ENCODE measurements around the gene SPIRE2.

- TF ChIP-seq, protein P1, sequence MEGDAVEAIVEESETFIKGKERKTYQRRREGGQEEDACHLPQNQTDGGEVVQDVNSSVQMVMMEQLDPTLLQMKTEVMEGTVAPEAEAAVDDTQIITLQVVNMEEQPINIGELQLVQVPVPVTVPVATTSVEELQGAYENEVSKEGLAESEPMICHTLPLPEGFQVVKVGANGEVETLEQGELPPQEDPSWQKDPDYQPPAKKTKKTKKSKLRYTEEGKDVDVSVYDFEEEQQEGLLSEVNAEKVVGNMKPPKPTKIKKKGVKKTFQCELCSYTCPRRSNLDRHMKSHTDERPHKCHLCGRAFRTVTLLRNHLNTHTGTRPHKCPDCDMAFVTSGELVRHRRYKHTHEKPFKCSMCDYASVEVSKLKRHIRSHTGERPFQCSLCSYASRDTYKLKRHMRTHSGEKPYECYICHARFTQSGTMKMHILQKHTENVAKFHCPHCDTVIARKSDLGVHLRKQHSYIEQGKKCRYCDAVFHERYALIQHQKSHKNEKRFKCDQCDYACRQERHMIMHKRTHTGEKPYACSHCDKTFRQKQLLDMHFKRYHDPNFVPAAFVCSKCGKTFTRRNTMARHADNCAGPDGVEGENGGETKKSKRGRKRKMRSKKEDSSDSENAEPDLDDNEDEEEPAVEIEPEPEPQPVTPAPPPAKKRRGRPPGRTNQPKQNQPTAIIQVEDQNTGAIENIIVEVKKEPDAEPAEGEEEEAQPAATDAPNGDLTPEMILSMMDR (IDR thresholded peaks at IDR 0.05): no peak
- no peak for TF ChIP-seq POLR2A (IDR thresholded peaks at IDR 0.05)
These were observed 52.4 kb downstream of the SPIRE2 start for GRCh38 chr16:89880477-89881367.
